Hepatic stellate cell (primary cell): ENCODE measurements around the gene RDH16.
"Not testable (repeated sequence)": the region's sequence is repeated elsewhere in the genome, so short reads cannot be mapped to it uniquely, and the experiment has no call there.

ENCODE experiments used
- DNase-seq: peaks from one replicate; pipeline ENCODE4 v3.0.0; 2011; ENCODE audit warnings: low spot score

The RDH16 gene

GRCh38 chr12:56916996-56917333, 40.4 kb downstream of the RDH16 start:
- DNase-seq = no peak

- no peak for DNase-seq
Measured at GRCh38 chr12:56916296-56916995, 41.0 kb downstream of the RDH16 start.

DNA sequence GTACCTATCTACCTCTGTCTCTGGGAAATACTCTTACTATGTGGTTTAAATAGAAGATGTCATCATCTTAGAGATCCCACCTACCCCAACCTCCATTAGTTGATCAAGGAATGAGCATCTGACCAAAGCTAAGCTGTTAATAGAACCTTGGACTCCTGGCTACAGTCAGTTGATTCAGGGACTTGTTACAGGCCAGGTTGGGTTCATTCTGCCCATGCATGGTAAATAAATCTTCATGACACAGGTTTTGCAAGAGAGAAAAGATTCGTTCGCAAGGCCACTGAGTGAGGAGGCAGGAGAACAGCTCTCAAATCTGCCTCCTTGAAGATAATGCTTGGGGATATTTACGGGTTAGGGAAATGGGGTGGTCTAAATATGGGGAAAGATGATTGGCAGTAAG, 42.7 kb downstream of the RDH16 start:
- no peak for DNase-seq

- no peak for DNase-seq
Measured at GRCh38 chr12:56914256-56914655, 43.2 kb downstream of the RDH16 start.

DNA sequence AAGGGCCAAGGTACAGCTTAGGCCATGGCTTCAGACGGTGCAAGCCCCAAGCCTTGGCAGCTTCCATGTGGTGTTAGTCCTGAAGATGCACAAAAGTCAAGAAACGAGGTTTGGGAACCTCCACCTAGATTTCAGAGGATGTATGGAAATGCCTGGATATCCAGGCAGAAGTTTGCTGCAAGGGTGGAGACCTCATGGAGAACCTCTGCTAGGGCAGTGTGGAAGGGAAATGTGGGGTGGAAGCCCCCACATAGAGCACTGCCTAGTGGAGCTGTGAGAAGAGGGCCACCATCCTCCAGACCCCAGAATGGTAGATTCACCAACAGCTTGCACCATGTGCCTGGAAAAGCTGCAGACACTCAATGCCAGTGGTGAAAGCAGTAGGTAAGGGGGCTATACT, 48.0 kb downstream of the RDH16 start:
- DNase-seq = not testable (repeated sequence)

DNA sequence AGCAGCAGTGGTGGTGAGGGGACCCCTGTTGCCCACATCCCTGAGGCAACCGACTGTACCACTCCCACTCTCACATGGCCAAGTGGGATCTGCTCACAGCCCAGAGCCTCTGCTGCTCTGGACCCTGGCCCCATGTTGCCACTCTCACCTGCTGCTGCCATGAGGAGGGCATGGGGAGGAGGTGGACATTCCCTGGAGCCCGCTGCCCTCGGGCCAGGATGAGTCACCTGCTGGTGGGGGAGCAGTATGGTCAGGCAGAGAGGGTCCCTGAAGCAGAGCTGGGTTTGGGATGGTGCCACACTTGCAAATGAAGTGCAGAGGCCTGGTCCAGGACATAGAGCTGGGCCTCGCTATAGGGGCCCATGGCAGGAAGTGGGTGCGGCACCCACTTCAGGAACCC, 49.3 kb downstream of the RDH16 start:
- no peak for DNase-seq

- DNase-seq = no peak
Measured at GRCh38 chr12:56905852-56906251, 51.6 kb downstream of the RDH16 start.

DNA sequence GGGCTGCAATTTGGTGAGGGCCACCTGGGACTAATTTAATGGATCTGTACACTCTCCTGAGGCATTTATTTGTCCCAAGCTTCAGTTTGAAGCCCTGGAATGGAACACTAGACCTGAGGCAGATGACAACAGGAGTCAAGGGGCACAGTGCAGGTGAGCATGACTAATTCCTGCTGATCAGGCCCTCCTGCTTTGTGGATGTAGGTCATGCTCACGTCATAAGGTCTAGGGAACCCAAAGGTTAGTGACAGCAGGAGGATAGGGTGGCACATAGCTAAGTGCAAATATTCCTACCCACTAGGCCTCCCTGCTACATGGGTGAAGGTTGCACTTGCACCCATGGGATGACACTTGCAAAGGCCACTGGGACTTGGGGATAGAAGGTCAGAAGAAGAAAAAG, 54.0 kb downstream of the RDH16 start:
- DNase-seq = no peak
